CD4-positive, alpha-beta T cell treated with Interleukin-6 for 4 hours (primary cell): Measurements from ENCODE around the gene FBXL17.

ENCODE experiments used
- DNase-seq: peaks from one replicate; pipeline ENCODE4 v3.0.0-alpha.2; 2020; ENCODE audit warnings: mixed read lengths

The FBXL17 gene

DNA sequence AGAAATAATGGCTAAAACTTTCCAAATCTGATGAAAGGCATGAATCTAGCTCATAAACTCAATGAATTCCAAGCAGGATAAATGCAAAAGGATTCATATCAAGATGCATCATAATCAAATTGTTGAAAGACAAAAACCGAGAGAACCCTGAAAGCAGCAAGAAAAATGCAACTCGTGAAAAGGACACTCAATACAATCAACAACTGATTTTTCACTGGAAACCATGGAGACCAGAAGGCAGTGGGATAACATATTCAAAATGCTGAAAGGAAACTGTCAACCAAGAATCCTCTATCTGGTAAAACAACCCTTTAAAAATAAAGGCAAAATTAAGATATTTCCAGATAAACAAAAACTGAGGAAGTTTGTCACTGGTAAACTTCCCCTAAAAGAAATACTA is 9.5 kb downstream of the FBXL17 start:
- no peak for DNase-seq

DNA sequence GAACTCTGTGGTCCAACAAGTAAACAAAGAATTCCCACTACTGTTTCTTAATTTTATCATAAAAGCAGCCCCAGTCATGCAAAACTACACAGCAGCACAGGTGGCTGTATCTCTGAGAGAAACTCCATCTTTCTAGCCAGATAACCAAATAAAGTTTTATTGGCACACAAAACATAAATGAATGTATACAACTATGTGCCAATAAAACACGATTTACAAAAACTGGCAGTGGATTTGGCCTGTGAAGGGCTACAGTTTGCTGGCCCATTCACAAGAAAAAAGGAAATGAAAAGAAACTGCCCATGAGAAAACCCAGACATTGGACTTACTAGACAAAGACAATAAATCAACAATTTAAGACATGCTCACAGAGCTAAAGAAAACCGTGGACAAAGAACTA is 10.6 kb downstream of the FBXL17 start:
- no peak for DNase-seq

DNA sequence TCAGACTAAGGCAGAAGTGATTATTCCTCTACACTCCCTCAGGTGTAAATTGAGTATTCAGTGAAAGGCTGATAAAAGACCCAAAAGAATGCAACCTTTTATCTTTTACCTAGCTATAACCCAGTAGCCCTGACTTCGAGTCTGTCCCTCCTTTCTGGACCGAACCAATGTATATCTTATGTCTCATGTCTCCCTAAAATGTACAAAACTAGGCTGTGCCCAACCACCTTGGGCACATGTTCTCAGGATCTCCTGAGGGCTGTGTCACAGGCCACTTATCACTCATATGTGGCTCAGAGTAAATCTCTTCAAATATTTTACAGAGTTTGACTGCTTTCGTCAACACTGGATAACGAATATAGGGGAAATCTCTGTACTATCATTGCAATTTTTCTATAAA is 12.7 kb downstream of the FBXL17 start:
- no peak for DNase-seq

DNA sequence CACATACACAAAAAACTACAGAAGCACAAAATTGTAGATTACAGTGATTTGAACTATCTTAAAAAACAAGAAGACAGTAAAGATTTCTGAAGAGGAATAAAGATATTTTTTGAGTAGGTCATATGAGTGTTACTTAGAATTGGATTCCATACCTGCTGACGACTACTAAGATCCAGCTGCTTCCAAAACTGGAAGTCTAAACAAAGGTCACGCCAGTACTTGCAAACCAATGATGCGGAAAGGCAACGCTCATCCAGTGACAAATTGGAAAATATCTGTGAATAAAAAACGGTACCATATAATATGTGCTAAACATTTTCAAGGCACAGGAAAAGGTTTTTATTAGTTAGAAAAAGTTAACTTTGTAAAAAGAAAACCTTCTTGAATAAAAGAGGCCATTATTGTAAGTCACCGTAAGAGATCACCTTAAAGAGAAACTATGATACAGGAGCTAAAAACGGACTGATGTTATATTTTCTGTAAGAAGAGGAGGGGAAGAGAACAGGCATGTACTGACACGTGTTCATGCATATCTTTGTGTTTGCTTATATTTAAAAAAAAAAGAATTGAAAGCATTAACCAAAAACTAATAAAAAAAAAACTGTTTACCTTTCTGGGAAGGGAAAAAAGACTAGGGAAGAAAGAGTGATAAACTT is 14.1 kb downstream of the FBXL17 start:
- no peak for DNase-seq

DNA sequence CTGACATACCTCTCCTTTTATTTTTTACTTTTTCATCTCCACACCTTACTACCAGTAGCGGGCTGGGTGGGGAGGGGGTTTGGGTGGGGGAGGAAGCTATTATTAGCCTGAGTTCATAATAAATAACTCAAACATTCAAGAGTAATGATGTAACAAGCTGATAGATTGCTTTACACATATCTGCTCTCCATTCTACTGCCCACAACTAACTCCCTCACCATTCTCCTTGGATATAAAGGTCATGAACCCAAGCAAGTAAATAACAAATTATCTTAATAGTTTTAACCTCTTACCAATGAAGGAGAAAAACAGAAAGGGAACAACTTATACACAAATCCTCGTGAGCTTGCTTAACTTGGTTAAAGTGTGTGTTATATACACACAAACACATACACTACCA is 15.4 kb downstream of the FBXL17 start:
- no peak for DNase-seq

DNA sequence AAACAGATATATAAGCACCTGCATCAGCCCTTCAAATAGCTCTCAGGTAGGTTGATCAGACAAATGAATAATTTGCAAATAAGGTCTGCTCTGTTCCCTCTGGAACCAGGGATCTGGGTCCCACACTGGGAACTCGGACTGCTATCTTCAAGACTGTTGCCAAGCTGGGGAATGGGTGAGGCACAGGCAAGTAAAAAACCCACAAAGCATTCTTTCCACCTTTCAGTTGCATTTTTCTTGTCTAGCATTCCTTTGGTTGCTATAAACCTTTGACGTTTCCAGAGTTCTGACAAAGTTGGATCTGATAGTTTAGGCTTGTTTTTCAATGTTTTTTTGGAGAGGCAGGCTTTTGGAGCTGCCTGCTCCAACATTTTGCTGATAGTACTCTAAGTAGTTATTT is 20.1 kb downstream of the FBXL17 start:
- DNase-seq = no peak

DNA sequence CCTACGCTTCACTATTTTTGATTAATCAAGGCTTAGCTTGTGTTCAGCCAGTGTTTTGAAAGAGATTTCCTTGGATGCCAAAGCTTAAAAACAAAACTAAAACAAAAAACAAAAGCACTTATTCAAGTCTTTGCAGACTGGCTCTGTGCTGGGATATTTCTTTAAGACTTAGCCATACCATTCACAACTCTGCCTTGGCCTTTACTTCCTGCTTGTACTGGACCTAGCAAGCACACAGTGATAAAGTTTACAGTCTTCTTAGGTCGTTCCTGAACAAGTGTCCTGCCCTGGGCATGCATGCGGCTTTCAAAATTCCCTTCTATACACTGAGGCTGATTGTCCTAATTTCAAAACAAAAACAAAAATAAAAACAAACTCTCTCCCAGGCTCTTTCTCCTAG is 20.7 kb downstream of the FBXL17 start:
- DNase-seq = no peak

DNA sequence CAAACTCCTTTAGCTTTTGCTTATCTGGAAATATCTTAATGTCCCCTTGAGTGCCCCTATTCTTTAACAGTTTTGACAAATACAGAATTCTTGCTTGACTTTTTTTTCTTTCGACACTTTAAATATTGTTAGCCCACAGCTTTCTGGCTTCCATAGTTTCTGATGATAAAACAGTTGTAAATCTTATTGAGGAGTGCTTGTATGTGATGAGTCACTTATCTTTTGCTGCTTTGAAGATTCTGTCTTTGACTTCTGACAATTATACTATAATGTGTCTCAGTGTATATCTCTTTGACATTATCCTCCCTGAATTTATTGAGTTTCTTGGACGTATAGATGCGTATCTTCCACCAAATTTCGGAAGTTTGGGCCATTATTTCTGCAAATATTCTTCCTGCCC is 21.6 kb downstream of the FBXL17 start:
- DNase-seq = no peak

DNA sequence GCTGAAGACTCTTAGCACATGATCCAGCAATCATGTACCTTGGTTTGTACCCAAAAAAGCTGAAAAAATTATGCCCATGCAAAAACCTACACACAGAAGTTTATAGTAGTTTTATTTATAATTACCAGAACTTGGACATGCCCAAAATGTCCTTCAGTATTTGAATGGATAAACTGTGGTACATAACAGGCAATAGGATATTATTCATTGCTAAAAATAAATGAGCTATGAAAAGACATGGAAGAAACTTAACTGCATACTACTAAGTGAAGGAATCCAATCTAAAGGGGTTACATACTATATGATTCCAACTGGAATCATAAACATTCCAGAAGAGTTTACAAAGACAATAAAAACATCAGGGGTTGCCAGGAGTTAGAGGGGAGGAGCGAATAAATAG is 25.6 kb downstream of the FBXL17 start:
- no peak for DNase-seq

DNA sequence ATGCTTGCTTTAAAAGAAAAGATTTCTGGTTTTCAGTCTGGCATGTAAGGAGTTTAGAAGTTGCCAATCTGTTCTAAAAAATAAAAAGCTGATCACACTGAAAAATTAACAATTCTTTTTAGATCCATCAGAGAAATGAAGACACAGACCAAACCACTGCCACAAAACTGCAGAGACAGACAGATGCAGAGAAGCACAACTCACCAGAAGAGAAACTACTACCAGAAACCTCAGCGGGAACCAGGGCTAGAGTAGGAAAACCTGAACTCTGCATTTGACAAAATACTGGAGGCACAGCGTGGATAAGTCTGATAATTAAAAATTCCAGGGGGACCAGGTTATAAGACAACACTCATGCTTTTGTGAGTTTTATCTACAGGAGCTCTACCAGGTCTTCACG is 28.8 kb downstream of the FBXL17 start:
- DNase-seq = no peak

DNA sequence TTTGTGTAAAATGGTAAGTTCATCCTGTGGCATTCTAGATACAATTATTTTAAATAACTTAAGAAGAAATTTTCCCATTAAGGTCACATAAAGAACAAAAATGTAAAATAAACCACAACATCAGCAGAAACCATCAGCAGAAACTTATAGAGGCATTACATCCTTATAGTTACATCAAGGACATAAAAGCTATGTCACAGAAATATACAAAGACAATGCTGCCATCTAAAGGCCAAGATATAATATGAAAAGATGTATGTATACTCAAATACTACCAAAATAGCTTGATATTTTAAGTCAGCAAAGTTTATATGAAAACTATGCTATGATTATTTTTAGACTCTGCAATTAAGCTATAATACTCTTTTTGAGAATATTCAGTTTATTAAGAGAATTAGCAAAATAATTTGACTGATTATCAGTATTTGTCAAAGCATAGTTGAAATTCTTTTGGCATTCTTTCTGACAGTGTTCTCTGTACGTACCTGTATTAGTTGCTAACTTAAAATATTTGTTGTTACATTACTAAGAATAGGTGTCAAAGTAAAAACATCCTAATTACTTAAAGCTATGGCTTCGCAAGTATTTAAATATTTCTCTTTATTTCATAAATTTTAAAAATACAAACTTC is 36.2 kb downstream of the FBXL17 start:
- no peak for DNase-seq

DNA sequence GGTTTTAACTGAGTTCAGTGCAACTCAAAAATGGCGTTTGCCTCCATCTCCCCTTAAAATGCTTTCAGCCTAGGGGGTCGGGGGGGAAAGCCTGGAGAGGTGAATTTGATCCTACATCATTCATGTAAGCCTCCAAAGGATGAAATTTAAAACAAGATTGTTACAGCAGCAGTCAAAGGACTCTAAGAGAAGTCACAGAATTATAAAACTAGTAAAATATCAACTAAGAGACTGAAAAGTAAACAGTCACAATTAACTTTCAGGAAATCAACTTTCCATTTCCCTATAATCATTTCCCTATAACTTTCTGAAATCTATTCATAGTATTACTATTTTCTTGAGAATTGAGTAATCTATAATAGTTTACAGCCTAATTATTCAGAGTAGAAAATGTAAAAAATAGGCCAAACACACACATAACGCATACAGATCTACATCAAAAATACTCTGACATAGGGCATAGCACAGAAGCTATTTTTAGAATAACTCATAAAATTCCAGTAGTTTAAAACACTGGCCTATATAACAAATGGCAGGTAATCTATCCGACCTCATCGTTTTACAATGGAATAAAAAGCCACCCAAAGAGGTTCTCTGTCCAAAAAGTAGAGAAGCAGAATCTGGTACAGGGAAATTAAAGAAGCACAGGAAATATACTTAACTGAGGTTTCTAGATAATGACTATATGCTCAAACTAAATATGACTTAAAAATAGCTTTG is 37.6 kb downstream of the FBXL17 start:
- no peak for DNase-seq

DNA sequence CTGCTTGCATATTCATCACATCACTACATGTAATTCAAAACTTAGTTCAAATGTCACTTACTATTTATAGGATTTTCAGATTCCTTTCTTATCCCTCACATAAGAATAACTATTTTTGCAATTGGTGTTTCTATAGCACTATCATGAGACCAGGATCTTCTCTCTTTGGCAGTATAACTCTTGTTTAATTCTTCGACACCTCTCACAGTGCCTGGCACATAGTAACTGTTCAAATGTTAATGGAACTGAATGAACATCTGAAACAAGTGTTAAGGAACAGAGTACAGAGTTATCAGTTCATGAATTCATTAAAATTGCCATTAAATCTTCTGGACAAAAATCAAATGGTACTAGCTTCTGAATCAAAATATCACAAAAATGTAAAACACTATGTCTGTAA is 40.0 kb downstream of the FBXL17 start:
- DNase-seq = no peak

DNA sequence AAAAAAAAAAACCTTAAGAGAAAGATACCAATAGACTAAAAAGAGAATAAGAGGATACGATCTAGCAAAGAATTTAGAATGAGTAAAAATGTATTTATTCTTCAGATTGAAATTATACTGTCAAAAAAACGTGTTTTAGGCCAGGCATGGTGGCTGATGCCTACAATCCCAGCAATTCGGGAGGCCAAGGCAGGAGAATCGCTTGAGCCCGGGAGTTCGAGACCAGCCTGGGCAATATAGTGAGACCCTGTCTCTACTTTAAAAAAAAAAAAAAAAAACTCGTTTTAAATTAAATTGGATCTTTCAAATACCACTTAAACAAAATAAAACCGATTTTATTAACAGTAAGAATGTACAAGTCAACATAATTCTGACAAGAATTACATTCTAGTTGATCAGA is 41.8 kb downstream of the FBXL17 start:
- no peak for DNase-seq

DNA sequence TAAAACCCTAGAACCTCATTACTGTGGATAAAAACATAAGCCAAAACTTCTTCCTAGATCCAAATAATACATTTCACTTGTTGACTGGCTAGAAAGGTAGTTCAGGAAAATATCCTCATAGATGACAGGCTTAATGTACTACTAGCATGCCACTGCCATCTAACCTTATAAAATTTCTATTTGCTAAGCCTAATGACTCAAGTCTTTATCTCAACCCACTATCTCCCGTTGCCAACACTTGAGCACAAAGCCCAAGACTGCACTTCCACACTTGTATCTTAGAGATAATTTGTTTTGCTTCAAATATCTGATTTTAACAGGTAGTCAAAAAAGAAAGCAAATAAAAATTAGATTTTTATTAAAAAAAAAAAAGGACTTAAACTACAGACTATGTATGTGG is 42.7 kb downstream of the FBXL17 start:
- DNase-seq = no peak

DNA sequence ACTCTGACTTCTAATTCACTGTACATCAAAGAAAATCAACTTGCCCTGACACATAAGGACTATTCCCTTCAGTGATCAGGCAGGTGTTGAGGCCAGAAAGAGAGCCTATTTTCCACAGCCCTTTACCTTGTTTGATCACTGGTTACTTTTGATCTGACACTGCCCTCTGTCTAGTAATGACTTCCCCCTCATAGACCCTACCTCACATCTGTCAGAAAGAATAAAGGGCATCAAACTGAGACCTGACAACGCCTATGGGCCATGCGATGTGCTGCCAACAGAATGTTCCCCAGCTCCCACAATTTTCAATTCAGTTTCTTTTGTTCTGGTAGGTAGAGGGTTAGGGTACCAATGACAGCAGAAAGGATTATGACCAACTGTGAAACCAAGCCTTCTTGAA is 47.7 kb downstream of the FBXL17 start:
- no peak for DNase-seq

DNA sequence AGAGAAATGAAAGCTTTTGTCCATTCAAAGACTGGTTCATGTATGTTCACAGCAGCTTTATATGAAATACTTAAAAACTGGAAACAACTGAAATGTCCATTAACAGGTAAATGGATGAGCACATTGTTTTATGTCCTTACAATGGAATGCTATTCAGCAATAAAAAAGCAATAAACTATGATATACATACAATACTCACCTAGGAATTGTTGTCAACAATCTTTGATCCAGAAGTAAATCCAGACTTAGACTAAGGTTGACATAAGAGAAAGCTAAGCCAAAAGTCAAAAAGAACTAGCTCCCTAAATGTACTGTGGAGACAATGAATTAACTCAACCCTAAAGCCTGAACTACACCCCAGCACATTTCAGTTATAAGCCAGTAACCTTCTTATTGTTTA is 54.9 kb downstream of the FBXL17 start:
- DNase-seq = no peak

DNA sequence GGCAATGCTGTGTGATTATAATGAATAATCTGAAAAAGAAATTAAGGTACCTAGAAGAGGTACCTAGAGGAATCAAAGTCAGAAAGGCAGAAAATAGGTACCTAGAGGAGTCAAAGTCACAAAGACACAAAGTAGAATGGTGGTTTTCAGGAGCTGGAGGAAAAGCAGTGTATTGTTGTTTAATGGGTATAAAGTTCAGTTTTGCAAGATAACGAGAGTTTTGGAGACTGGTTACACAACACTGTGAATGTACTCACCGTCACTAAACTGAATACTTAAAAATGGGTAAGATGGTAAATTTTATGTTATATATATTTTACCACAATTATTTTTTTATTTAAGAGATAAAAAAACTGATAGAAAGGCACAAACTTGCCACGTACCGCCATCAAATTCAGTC is 57.0 kb downstream of the FBXL17 start:
- no peak for DNase-seq

DNA sequence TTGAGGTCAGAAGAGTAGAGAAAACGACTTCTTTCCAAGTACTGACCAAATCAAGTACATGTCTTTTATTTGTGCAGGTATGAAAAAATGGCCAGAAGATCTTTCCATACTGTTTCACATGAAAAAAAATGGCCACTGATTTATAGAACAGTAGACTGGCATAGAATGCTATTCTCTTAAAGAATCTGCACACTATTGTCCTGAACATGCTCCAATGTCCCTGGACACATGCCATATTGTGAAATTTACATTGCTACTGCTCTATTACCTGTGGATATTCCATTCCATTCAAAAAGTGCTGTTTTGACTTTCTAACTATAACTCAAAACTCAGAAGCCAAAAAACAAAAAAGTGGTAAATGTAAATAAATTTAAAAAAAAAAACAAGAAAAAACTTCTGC is 60.6 kb downstream of the FBXL17 start:
- no peak for DNase-seq

DNA sequence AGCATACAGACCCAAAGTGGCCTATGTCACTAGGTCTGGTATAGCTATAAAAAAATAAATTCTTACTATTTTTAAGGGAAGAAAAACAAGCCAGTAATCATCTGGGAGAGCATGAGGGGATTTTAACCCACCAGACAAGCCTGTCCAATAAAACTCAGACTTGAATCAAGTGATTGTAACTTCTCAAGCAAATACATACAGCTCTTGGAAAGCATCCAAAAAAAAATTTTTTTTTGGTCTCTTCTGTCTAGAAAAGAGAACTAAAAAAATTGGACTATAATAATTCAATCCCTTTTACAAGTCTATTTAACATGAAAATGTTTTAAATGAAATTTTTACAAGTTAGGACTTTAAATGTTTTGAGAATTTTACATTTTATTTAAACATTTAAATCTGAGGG is 61.7 kb downstream of the FBXL17 start:
- DNase-seq = no peak

DNA sequence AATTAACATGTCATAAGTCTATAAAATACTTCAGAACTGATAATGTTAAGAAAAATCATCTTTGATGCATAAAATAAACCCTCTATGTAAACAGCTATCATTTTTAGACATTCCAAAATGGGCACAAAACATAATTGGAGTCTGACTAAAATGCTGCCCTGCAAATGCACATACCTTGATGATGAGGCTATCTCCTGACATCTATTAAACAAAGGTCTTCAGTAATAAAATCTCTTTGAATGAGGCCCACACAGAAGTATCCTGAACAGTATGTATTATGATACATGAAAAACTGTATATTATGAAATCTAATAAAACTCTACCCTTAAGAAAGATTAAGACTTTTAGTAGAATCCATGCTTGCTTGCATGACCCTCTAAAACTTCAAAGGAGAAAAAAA is 66.1 kb downstream of the FBXL17 start:
- no peak for DNase-seq

DNA sequence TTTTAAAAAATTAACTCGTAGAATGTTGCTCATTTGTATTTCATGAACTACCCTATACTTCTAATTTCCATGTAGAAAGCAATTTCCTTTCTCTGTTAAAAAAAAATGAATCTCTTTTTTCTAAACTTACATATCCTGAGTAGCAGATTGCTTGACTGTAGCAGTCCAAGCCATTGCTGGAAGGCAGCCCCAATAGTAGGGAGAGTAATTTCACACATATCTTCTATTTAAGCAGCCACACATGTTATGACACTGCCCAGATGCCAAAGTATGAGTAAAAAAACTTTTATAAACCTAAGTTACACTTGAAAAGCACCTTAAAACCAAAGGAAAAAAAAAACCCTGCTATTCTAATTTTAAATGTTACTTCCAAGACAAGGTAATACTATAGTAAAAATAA is 69.6 kb downstream of the FBXL17 start:
- DNase-seq = no peak

DNA sequence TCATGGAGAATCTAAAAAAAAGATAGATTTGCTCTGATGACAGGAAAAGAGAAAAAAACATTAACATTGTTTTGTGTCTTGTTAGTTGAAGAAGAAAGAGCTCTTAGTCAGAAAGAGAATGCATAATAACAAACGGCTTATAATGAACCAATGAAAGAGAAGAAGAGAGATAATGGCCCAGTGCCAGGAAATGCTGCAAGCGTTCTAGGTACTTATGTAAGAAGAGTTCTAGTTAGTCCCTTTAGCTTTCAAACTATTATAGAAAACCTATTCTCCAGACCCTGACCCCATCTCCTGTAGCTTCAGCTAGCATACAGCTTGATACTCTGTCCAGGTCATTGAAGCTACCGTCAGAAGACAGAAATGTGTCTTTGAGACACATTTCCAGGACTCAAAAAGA is 70.2 kb downstream of the FBXL17 start:
- DNase-seq = no peak

DNA sequence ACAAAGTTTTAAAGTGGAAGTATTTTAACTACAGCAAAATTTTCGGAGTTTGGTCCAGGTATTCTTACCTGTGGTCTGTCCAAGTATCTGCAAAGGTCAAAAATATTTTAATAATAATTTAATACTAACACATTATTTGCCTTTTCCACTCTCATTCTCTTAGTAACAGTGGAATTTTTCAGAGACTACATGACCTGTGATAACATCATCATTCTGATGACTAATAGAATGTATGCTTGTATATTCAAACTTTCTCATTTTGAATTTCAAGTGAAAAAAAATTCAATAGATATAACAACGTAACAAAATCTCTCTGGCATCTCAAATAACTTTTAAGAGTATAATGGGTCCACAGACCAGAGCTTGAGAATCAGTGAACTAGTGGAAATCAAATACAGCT is 78.3 kb downstream of the FBXL17 start:
- no peak for DNase-seq

DNA sequence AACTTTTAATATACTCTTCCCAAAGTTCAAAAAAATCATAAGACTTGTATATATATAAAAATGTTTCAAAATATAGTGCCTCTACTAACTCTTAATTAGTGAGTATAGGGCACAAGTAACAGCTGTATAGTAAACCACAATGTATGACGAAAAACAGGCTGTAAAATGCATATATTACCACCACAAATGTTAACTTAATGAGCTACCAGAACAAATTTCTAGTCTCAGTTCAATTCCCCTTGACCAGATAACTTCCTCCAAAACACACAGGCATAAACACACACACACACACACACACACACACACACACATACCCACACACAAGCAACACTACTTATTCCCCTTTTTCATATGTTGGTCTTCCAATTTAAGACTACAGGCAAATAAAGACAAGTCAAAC is 78.8 kb downstream of the FBXL17 start:
- DNase-seq = no peak
